ENCODE measurements around the gene SCARB2.

SCARB2 gene

DNA sequence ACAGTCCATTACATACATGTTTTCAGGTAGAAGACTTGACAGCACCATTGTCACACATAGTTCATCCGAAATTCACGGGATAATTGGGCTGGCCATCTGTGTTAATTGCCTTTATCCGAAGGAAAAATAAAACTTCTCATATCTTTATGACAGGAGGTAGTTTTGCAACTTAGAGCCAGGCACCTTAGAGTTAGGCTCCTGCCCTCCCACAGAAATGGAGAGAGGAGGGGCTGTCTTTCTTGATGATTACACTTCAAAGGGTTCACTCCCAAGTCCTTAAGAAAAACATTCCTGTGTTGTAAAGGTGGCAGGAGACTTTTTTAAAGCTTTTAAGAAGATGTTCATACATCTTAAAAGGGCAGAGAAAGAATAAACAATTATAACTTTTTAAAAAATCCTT lies 10.5 kb upstream of the SCARB2 start:
- no peak for DNase-seq

DNA sequence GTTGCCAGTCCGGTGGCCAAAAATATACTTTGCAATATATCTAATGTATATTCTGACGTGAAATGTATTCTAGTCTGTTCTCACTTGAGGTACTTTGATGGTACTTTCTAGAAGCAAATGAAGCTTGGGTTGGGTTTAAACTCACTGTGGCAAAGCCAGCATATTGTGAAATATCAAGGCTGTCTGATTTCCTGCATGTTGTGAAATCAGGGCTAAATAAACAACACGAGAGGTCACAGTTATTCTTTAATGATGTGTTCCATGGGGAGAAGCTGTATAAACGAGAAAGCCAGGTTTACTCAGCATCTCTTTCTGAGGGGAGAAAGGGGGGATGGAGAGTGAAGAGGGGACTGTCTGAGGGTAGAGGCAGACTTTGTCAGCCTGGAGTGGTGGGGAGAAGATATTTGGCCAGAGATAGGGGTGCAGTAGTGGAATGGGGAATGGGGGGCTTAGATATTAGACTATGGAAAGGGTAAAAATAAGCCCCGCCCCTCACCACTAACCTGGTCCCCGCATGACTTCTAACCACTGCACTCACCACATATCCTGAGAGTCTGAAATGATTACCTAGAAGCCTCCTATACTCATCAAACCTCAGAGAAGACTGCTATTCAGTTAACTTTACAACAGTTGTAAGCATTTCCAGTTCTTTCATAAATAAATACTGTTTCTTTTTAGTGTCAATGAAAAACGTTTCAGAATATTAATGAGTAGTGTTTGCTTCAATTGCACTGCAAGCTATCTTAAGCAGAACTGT lies 5.9 kb upstream of the SCARB2 start:
- peak; percentile 47 for DNase-seq

DNA sequence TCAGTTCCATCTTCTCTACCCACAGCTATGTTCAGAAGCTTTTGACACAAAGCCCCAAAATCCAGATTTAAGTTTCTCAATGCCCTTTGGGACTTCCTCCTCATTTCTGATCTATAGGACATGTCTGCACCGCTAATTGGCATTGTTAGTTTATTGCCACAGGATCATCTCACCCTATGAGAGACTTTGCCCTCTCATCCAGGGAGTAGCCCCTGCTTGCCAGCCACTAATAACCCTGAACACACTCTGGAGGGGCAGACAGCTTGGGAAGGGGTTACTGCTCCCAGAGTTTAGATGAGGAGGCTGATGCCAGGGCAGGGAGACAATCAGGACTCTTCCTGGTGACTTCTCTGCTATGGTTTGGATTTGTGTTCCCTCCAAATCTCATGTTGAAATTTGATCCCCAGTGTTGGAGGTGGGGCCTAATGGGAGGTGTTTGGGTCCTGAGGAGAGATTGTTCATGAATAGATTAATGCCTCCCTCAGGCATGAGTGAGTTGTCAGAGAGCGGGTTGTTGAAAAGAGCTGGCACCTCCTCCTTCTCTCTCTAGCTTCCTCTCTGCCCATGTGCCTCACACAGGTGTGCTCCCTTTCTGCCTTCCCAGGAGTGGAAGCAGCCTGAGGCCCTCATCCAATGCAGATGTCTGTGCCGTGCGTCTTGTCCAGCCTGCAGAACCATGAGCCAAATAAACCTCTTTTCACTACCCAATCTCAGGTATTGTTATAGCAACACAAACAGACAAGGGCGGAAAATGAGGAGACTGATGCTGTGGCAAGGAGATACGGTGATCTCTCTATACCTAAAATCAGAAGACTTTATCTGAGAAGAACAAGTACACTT lies 3.6 kb upstream of the SCARB2 start:
- DNase-seq: no peak

DNA sequence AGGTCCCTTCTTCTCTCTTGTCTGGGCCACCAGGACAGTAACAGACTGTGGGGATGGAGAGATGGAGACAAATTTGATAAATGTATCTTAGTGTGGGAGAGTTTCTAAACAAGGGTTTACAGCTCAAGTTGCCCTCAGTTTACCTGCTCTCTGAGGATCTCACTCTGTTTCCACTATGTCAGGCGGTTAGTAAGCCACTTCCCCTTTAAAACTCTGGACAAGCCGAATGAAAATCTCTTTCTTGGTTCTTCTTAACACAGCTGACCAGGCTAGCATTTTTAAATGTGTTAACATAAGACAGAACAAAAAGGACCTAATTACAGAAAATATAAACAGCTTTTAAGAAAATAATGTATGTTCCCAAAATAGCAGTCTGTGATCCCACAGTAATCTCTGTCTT lies 2.9 kb upstream of the SCARB2 start:
- no peak for DNase-seq

DNA sequence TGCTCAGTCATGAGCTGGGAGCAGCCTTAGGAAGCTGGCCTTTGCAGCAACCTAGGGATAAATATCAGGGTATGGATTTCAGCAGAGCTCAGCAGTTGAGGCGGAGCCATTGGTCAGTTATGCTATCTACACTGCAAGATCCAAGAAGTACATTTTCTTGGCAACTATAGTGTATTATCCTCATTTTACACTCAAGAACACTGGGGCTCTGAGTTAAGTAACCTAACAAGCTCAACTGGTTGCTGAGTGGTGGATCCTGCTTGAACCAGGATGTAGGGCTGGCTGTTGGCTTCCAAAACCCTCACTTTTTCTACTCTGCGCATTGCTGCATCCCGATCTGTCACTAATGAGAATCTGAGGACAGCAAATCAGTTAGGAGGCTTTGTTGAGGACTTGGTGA lies 1.5 kb upstream of the SCARB2 start:
- no peak for DNase-seq

DNA sequence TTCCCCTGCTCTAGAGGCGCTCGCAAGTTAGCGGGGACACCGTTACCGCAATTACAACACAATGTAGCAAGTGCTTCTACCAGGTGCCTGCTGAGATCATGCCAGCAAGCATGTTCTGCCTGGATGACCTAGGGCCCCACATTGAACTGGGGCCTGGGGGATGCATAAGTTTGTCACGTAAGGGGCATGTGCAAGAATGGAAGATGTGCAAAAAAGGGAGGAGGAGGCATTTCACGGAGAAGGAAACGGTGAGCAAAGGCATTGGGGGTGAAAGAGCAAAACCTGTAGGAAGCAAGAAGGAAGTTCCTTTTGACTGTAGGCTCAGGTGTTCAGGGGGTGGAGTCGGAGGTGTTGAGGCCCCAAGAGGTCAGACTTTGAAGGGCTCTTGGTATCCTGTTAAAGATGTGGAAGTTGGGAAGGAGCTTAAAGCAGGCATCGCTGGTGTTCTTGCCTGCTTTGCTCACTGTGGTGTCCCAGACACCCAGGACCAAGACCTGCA lies 602 bp upstream of the SCARB2 start:
- no peak for DNase-seq

DNA sequence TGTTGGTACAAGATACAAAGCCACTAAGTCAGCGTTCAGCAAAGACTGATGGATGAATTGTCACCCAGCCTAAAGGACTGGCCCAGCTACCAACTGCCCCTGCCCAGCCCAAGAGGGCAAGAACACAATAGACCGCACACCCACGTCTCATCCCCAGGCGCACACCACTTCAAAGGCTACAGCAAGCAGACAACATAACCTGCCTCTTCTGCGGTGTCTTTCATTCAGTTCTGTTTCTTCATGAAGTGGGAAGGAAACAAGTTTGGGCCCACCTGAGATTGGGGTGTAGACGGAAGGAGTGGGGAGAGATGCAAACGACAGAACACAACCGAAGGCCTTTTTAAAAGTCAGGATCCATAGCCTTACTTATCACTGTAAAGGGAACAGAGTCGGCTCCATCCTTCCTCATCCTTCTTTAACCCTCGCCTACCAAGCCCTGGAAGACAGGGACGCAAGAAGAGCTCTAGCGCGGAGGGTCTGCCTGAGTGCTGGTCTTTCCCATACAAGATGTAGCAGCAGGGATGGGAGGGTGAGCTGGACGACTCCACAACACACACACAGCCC lies 691 bp downstream of the SCARB2 start:
- DNase-seq: peak; percentile 23

DNA sequence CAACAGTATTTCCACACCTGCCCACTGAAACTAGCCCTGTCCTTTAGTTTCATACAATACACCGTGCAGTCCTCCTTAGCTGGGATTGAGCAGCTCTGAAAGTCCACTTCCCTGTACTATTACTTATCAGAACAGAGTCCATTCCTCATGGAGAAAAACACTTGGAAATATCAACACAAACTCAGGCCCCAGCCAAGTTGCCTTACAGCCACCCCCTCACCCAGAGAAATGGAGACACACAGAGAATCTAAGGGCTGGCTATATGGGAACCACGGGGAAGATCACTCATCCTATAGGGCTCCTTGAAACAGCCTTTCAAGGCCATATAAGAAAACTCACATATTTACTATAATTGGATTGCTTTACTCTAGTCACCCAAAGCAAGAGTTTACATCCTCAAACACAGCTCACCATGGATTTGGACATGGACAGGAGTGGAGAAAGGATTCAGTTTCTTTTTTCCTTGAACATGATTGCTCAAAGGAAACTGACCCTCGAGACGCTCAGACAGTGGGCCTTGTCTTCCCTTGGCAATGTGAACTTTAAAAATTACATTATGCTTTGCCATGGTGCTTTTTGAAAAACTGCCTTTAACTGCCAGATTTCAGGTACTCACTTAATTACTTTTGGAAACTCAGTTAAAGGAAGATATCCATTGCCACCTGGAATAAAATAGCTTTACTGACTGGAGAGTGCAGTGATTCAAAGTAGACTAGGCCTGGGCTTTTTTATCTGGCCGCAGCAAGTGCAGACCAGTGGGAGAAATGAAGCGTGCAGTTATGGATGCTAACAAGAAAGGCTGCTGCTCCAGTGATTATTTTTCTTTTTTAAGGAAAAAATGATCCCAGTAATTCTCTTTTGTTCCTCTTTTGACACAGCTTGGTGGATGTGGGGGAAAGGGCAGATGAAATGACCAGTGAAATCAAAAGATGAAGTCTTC lies 1.6 kb downstream of the SCARB2 start:
- no peak for DNase-seq

DNA sequence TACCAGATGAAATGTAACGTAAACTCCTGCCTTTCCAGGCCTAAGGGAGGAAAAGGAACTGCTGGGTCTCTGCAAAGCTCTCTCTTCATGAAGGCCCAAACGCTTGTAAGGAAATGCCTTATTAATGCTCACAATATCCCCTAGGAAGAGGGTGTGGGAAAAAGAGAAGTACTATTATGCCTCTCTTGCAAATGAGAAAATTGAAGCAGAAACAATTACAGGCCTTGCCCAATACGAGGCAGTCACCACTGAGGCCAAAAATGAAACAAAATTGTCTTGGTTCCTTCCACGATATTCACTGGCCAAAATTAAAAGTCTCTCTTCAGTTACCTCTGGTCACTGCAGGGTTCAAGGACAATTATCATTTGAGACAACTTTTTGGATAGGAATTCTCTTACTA lies 3.2 kb downstream of the SCARB2 start:
- no peak for DNase-seq

DNA sequence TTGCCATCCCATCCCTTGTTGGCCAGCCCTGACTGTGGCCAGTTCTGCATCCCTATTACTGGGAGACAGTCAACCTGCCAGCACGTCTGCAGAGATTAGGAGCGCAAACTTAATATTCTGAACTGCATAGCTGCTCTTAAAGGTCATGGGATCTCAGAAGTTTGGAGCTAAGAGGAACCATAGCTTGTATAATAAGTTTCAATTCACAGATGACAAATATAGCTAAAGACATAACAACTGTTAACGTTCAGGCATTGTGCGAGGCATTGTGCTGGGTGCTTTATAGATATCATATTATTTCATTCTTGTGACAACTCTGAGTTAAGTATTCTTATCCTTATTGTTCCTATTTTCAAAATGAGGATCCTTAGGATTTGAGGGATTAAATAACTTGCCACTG lies 3.7 kb downstream of the SCARB2 start:
- no peak for DNase-seq

DNA sequence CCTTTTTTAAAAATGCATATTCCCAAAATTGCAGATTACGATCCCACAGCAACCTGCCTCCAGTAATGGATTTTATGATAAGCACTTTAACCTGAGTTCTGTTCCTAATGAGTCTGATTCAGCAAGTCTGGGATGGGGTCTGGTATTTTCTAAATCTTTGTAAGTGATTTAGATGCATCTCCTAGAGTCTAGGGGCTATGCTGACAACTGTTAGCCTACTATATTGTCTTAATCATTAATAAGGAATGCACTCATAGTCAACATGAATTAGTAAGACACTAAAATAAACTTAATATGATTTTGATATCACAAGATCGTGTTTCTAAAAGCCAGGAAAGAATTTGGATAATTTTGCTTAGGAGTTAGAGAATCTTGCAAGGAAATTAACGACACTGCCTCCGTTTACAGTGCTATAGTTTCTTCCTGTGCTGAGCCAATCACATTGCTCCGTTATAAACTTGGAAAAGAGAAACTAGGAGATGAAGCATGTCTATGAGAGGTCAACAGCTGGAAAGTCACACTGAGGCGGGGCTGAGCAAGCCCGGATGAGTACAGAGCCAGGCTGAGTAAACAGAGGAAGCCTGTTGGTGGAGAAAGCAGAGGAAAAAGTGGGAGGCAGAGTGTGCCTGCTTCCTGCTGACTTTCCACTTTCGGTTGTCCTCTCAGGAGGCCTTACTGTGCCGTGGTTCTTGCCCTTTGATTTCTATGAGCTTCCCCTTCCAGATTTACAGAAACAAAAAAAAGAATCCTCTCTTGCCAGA lies 5.4 kb downstream of the SCARB2 start:
- peak; percentile 91 for DNase-seq

DNA sequence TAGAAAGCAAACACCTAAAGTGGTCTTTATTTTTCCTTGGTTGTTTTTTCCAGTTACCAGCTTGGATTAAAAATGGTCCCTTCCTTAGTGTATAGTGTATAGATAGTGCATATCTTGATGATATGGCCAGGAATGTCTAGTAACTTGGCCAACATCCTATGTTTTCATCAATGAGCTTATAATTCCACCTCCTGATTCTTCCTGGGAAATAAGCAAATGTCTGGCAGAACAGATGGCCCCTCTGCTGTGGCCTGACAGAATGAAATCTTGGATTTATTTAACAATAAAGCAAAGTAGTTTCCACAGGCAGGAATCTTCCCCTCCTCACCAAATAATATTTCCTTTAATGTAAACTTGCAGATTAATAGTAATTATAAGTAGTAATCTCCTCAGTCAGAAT lies 6.1 kb downstream of the SCARB2 start:
- no peak for DNase-seq

DNA sequence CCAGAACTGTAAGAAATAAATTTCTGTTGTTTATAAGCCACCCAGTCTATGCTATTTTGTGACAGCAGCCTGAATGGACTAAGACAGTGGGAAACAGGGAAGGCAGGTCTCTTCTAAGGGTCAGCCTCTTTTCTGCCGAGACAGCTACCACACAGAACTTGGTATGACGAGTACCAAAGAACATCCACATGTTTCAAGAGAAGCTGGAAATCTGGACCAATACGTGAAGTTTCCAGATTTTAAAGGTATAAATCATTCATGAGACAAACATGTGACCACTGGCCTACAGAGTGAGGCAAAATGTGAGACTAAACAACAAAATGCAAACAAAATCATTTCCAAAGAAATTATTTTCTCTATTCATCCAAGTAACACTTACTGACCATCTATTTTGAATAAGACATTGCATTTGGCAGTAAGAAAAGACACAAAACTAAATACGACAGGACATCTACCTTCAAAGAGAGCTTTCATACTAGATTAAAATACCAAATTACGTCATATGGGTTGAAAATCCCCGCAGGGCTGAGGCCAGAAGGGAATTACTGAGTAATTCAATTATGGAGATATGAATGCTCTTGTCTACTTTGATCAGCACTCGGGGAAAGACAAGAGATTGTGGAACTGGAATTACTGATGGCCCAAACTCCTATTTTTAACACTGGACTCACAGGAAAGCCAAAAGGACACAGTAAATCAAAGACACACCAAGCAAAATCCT lies 7.2 kb downstream of the SCARB2 start:
- no peak for DNase-seq

DNA sequence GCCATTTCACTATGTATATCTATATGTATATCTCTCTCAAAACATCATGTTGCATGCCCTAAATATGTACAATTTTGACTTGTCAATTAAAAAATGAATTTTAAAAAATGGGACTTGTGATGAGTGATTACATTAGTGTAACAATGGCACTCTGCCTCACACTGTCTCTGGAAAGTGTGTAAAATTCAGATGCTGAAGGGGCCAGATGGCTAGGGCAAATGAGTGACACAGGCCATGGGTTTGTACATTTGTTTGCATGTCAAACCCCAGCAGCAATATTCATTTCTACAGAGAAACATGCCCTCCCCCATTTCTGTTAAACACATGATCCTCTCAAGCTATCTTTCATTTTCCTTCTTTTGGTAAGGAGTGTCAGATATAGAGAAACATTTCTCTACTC lies 8.1 kb downstream of the SCARB2 start:
- DNase-seq: no peak

DNA sequence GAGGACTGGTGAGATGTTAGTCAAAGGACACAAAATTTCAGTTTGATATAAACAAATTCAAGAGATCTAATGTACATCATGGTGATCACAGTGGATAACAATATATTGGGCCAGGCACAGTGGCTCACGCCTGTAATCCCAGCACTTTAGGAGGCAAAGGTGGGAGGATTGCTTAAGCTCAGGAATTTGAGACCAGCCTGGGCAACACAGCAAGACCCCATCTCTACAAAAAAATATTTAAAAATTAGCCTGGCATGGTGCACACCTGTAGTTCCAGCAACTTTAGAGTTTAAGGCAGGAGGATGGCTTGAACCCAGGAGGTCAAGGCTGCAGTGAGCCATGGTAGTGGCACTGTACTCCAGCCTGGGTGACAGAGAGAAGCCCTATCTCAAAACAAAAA lies 8.7 kb downstream of the SCARB2 start:
- DNase-seq: no peak

DNA sequence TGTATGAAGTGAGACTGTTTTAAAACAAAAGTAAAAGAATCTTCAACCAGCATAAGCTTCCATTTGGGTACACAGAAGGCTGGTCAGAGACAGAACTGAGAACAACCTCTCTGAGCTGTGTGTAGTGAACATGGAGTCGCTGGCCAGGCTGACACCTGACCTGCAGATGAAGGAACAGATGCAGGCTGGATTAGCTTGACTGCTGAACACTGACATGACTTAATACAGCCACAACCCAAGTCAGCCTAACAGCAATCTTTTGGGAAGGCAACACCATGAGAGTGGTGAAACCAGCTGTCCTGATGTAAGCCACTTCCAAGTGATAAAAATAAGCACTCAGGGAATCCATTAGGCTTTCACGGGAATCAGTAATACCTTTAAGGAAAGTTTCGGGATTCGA lies 10.1 kb downstream of the SCARB2 start:
- no peak for DNase-seq

DNA sequence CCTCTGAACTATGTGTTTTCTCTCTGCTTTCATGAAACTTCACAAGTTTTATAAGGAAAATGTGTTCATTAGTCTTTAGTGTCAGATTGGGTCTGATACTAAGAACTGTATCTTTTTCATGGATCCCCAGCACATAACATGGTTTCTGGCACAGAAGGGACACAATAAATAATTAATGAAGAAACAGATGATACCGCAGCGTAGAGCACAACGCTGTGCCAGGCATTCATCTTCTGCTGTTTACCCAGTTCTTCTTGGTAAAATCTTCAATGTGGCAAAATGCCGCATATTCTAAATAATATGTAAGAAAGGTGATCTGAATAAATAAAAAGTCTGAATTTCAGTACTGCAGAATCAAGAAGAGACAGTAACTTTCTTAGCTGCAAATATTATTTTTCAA lies 12.3 kb downstream of the SCARB2 start:
- DNase-seq: no peak

DNA sequence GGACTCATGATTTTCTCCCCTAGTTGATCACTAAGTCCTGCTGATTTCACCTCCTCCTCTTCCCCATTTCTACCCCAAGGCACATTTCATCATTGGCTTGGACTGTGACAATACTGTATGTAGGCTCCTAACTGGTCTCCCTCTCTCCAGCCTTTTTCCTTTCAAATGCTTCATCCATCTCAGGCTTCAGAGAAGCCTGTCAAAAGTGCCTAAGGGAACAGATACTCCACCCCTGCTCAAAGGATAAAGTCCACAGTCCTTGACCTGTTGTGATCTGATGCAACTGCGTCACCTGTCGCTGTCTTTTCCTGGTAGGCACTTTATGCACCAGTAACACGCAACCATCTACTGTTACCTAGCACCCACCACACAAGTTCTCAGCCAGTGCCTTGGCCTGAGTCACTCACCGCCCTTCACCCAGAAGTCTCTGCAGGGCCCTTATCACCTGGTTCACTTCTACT lies 12.8 kb downstream of the SCARB2 start:
- no peak for DNase-seq

DNA sequence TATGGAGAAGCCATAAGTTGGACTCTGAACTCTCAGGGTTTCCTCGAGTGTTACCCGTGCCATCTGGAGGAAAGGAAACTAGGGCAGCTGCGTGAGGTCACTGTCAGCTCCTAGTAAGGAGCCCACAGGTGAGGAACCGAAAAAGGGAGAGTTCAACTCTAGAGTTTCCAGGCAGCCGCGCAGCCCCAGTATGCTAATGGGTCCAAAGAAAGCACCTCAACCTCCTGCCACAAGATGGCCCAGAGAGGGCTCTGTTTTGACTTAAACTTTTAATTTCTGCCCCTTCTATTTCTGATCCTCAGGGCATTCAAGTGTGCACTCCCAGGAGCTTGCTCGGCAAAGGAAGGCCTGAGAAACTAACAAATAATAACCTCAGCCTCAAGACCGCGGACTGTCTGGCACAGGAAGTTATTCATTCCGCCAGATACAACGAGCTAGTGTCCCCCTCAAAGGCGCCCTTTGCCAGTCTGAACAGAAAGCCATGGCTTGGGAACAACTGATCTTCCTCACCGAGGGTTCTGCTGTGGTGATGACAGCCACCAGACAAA lies 13.9 kb downstream of the SCARB2 start:
- DNase-seq: no peak

DNA sequence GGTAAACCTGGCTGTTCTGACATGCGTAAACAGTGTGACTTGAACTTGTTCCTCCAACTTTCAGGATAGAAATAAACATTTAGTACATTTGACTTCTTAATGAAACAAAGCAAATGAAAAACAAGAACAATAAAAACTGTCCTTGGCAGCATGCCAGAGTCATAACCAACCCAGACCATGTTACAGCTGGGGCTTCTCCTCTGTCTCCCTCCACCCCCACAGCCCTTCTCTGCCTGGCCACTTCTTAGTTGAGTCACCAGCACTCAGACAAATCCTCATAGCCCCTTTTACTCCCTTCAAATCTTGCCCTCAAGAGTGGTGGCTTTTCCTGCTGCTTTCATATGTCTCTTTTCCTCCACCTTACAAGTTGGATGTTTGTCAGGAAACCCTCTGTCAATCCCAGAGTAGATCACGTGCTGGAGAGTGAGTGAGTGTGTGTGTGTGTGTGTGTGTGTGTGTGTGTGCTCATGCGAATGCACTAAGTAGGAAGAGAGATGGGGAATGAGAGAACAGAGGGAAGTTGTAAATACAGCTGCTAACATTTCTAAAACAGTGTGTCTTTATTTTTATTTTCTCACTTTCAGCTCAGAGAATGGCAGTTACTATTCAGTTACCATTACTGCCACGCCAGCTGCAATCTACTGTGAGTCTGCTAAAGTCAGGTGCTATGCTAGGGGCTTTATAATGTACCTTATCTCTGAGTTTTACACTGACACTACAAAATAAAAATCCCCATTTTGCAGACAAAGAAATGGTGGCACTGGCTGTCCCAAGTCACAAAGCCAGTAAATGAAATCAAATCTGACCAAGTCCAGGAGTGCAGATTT lies 15.0 kb downstream of the SCARB2 start:
- DNase-seq: peak; percentile 78
